Measurements from ENCODE around the gene ASIC5. TPM values are rescaled to one million over a fixed set of nuclear protein-coding genes. Genes with fewer than 3 reads are reported as not detected.
A peak's percentile ranks its signal among the peaks of the same experiment; 100 is the strongest.

The ASIC5 gene
- total RNA-seq, 4 donors from 2014 or later, result not detected

DNA sequence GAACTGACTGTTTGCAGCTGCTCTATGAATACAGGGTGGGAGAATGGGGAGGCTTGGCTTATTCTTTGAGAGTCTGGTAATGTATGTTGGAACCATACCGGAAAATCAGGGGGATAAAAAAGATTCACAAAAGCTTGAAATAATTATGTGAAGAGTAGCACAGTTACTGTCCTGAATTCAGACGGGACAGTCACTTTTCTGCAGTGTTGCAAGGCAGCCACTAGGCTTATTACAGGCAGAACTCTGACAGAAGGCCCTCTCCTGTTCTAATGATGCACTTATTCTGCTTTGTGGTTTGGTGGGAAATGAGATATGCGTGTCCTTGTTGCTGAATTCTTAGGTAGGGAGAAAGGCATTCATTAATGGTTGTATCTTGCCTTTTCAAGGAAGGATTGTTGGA, 70.1 kb downstream of the ASIC5 start:
- Histone ChIP-seq H3K27me3 (no peaks in the 10 kb centered on the region), H3K36me3 (peaks cover 0 to 53% (median 11%) of the 10 kb centered on the region in 4 donors), H3K4me1 (peaks cover 0 to 24% (median 15%) of the 10 kb centered on the region in 4 donors), H3K4me3 (no peak overlapping the region), H3K27ac (replicated peaks in 1 of 4) (no peak overlapping the region), H3K9me3 (no peaks in the 10 kb centered on the region)
- intact Hi-C loops (cut with DNase I), result no loop called here
- DNase-seq (ENCODE audit: extremely low spot score), result no peak
- TF ChIP-seq POLR2AphosphoS5 (IDR thresholded peaks at IDR 0.05), result no peak
- TF ChIP-seq, protein P1, sequence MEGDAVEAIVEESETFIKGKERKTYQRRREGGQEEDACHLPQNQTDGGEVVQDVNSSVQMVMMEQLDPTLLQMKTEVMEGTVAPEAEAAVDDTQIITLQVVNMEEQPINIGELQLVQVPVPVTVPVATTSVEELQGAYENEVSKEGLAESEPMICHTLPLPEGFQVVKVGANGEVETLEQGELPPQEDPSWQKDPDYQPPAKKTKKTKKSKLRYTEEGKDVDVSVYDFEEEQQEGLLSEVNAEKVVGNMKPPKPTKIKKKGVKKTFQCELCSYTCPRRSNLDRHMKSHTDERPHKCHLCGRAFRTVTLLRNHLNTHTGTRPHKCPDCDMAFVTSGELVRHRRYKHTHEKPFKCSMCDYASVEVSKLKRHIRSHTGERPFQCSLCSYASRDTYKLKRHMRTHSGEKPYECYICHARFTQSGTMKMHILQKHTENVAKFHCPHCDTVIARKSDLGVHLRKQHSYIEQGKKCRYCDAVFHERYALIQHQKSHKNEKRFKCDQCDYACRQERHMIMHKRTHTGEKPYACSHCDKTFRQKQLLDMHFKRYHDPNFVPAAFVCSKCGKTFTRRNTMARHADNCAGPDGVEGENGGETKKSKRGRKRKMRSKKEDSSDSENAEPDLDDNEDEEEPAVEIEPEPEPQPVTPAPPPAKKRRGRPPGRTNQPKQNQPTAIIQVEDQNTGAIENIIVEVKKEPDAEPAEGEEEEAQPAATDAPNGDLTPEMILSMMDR (IDR thresholded peaks at IDR 0.05), result peak in 1 of 3 experiments; percentile 40
- TF ChIP-seq POLR2A (IDR thresholded peaks at IDR 0.05; ENCODE audit: low read depth), result no peak
- no peak for TF ChIP-seq EP300 (IDR thresholded peaks at IDR 0.05)
- WGBS, result 77% methylated on average over 3 of the region's 3 CpGs

DNA sequence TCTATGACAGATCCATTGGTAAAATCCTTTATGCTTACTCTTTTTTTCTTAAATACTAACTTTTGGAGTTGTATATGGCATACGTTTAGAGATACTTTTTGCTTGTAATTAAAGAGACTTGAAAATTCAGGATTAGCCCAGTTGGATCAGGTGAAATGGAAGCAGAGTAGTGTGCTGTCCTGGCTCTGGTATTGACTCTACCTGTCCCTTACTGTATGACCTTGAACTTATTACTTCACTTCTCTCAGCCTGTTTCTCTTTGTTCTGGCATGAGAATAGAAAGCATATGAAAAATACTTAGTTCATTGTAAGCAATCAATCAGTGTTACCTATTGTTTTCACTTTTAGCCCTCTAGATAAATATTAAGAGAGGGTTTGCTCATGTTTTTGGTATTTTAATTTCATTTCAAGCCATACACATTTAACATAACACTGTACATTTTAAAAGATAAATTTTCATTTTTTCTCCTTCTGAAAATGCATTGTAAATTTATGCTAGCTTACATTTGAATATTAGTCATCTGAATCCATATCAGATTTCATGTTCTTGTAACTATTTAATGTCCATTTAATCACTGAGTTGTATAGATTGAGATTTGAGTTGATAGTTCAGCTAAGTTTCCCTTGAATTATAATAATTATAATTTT, 71.4 kb downstream of the ASIC5 start:
- Histone ChIP-seq H3K27ac (replicated peaks in 1 of 4) (no peak overlapping the region), H3K36me3 (peaks cover 0 to 50% (median 16%) of the 10 kb centered on the region in 4 donors), H3K4me3 (no peak overlapping the region), H3K27me3 (no peaks in the 10 kb centered on the region), H3K4me1 (peaks cover 3 to 14% (median 12%) of the 10 kb centered on the region in 4 donors), H3K9me3 (no peaks in the 10 kb centered on the region)
- no peak for DNase-seq (ENCODE audit: extremely low spot score)
- intact Hi-C loops (cut with DNase I), result no loop called here
- TF ChIP-seq, protein P1 (IDR thresholded peaks at IDR 0.05), result no peak
- no peak for TF ChIP-seq POLR2A (IDR thresholded peaks at IDR 0.05; ENCODE audit: low read depth)
- 73% methylated on average over 1 of the region's 1 CpG for WGBS

- Histone ChIP-seq H3K36me3 (peaks cover 0 to 34% (median 17%) of the 10 kb centered on the region in 4 donors), H3K27me3 (no peaks in the 10 kb centered on the region), H3K4me1 (peaks cover 6 to 33% (median 16%) of the 10 kb centered on the region in 4 donors), H3K4me3 (no peak overlapping the region), H3K9me3 (no peaks in the 10 kb centered on the region), H3K27ac (replicated peaks in 1 of 4) (no peak overlapping the region)
- intact Hi-C loops (cut with DNase I), result no loop called here
- DNase-seq (ENCODE audit: extremely low spot score), result no peak
- TF ChIP-seq, protein P1 (IDR thresholded peaks at IDR 0.05), result no peak
- 91% methylated on average over 3 of the region's 3 CpGs for WGBS
These were observed 76.1 kb downstream of the ASIC5 start for GRCh38 chr4:155789982-155790381.

- intact Hi-C loops (cut with DNase I), result no loop called here
- TF ChIP-seq, protein P1 (IDR thresholded peaks at IDR 0.05), result no peak
- TF ChIP-seq EP300 (IDR thresholded peaks at IDR 0.05) (no peak), POLR2AphosphoS5 (IDR thresholded peaks at IDR 0.05) (no peak), POLR2A (IDR thresholded peaks at IDR 0.05; ENCODE audit: low read depth) (no peak)
- peak overlapping the region in 3 of 4 donors; percentile 19 to 30 (median 19) for H3K4me3 ChIP-seq
- DNase-seq (ENCODE audit: extremely low spot score), result no peak
- no peak overlapping the region for H3K27ac ChIP-seq (replicated peaks in 1 of 4)
- WGBS, result 67% methylated on average over 6 of the region's 6 CpGs
- peaks cover 6 to 39% (median 18%) of the 10 kb centered on the region in 4 donors for H3K4me1 ChIP-seq
- peaks cover 0 to 34% (median 15%) of the 10 kb centered on the region in 4 donors for H3K36me3 ChIP-seq
- H3K9me3 ChIP-seq, result no peaks in the 10 kb centered on the region
- H3K27me3 ChIP-seq, result no peaks in the 10 kb centered on the region
These were observed 76.7 kb downstream of the ASIC5 start for GRCh38 chr4:155789391-155789790.

Data from esophagus muscularis mucosa (tissue), 4 donors.